Rectal smooth muscle tissue (tissue), 1 donor: ENCODE measurements around the gene PRKD1.
"Not testable (repeated sequence)": the region's sequence is repeated elsewhere in the genome, so short reads cannot be mapped to it uniquely, and the experiment has no call there.

ENCODE experiments used
- H3K27ac ChIP-seq: one replicate; pipeline ENCODE4 v1.7.0; 2013; ENCODE audit warnings: low read depth, low read length, inconsistent platforms
- H3K27me3 ChIP-seq: one replicate; pipeline ENCODE4 v1.7.0; 2013; ENCODE audit warnings: low read length; ENCODE audit not compliant: control insufficient read depth, insufficient read depth
- H3K36me3 ChIP-seq: one replicate; pipeline ENCODE4 v1.7.0; 2013; ENCODE audit warnings: low read length; ENCODE audit not compliant: control insufficient read depth, insufficient read depth
- H3K4me1 ChIP-seq: one replicate; pipeline ENCODE4 v1.7.0; 2013; ENCODE audit warnings: low read length; ENCODE audit not compliant: control insufficient read depth, insufficient read depth
- H3K4me3 ChIP-seq: one replicate; pipeline ENCODE4 v1.7.0; 2013; ENCODE audit warnings: low read length
- H3K9ac ChIP-seq: one replicate; pipeline ENCODE4 v1.7.0; 2013; ENCODE audit warnings: low read length

PRKD1 gene

DNA sequence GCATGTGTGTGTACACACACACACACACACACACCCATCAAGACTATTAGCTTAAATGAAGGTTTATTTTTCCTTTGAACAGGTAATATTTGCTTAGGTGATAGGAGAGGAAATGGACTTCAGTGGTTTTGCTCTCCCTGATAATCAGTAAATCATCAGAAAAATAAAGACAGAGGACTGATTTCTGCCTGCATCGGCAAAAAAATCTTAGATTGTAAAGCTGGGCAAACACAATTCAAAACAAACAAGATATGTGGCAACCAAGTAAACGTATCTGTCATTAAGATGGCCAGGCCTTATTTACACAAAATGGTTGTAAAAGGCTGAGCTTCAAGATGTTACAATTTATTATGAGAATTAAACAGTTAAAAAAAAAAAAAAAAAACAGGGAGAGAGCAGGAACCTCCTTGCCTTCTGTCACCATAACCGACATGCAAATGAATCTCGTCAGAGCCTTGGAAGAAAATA is 31.3 kb downstream of the PRKD1 start:
- H3K27me3 ChIP-seq, result no peaks in the 10 kb centered on the region
- no peak overlapping the region for H3K9ac ChIP-seq
- no peak overlapping the region for H3K27ac ChIP-seq
- H3K4me3 ChIP-seq, result no peak overlapping the region
- no peaks in the 10 kb centered on the region for H3K36me3 ChIP-seq
- H3K4me1 ChIP-seq, result no peaks in the 10 kb centered on the region

DNA sequence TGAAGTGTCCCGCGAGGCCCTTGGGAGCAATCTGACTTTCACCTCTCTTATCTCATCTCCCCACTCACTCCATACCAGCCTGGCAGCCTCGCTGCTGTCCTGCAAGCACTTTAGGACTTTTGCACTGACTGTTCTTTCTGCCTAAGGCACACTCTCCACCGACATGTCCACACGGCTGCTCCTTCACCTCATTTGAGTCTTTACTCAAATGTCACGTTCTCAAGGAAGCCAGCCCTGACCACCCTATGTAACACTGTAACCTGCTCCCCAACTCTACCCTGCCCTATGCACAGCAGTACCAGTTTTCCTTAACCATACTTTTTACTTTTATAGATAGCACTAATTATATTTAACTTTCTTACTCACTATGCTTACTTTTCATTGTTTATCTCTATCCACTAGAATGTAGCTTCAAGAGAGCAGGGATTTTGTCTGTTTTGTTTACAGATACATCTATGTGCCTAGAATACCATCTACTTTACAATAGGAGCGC is 32.0 kb downstream of the PRKD1 start:
- Histone ChIP-seq H3K9ac (no peak overlapping the region), H3K4me3 (no peak overlapping the region), H3K27ac (no peak overlapping the region), H3K36me3 (no peaks in the 10 kb centered on the region), H3K4me1 (no peaks in the 10 kb centered on the region), H3K27me3 (no peaks in the 10 kb centered on the region)

DNA sequence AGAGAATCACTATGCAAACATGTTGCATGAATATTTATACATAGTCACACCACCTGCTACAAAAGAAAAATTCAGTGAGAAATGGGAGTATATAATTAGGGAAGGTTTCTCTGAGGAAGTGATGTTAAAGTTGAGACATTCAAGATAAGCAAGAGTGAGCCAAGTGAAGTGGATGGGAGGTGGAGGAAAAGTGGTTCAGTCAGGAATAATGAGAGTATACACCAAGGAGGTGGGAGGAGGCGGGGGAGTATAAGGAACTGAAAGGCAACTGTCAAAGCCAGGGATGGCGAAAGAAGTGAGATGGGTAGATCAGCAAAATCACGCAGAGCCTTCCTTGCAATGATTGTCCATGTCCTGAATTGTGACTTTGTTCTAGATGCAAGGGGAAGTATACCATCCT is 33.7 kb downstream of the PRKD1 start:
- H3K4me3 ChIP-seq, result no peak overlapping the region
- no peak overlapping the region for H3K27ac ChIP-seq
- no peaks in the 10 kb centered on the region for H3K36me3 ChIP-seq
- no peaks in the 10 kb centered on the region for H3K4me1 ChIP-seq
- no peak overlapping the region for H3K9ac ChIP-seq
- no peaks in the 10 kb centered on the region for H3K27me3 ChIP-seq

DNA sequence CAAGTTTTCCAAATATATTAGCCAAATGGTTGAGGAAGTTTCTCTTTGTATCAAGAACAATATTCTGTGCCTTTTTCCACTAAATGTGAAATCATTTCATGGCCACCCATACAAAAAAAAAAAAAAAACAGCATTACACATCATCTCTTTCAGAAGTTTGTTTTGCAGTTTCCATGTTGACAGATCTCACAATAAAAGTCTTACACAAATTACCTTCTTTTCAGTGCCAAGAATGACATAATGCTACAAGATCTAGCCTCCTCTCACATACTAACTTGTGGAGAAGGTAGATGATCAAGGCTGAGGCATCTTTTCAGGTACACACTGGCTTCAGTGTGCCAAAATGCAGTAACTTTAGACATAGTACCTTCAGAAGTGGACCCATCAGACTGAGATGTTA is 35.3 kb downstream of the PRKD1 start:
- no peaks in the 10 kb centered on the region for H3K36me3 ChIP-seq
- H3K9ac ChIP-seq, result no peak overlapping the region
- no peaks in the 10 kb centered on the region for H3K27me3 ChIP-seq

DNA sequence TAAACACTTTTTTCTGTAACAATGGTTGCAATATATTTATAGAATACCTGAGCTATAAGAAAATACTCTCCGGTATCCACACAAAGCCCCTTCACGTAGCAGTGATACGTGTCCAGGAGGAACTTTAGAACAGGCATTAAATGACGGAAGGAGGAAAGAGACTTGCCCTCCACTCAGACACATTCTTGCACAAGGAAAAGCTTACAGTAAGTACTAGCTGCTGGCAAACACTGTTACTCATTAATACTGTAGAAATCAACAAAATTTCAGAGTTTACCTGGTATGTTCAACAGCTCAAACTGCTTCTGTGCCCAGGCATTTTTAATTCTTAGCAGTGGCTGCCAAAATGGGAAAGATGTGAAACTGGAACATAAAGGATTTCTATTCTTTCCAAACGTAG is 41.7 kb downstream of the PRKD1 start:
- Histone ChIP-seq H3K4me1 (no peaks in the 10 kb centered on the region), H3K36me3 (no peaks in the 10 kb centered on the region), H3K27ac (no peak overlapping the region), H3K27me3 (no peaks in the 10 kb centered on the region), H3K9ac (no peak overlapping the region), H3K4me3 (no peak overlapping the region)

More for the DNA sequence above, 35.3 kb downstream of the PRKD1 start:
- Histone ChIP-seq H3K4me3 (no peak overlapping the region), H3K4me1 (no peaks in the 10 kb centered on the region), H3K27ac (no peak overlapping the region)

DNA sequence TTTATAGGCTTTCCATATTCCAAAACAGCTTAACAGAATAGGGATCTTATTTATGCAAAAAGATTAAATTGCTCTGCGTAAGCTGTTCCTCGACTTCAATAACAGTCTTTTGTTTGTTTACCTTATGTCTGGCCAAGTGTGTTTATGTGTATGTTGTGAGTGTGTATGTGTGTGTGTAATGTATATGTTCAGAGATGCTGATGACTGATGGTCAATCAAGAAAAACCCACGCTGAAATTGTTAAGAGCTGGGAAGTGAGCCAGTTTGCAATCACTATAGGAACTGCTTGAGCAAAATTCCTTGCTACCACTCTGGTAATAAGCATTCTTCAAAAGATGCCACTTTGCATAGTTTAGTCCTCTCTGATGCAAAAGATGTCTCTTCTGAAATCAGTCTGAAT is 59.6 kb downstream of the PRKD1 start:
- Histone ChIP-seq H3K36me3 (no peaks in the 10 kb centered on the region), H3K9ac (no peak overlapping the region), H3K27ac (no peak overlapping the region), H3K4me3 (no peak overlapping the region), H3K27me3 (no peaks in the 10 kb centered on the region), H3K4me1 (no peaks in the 10 kb centered on the region)

DNA sequence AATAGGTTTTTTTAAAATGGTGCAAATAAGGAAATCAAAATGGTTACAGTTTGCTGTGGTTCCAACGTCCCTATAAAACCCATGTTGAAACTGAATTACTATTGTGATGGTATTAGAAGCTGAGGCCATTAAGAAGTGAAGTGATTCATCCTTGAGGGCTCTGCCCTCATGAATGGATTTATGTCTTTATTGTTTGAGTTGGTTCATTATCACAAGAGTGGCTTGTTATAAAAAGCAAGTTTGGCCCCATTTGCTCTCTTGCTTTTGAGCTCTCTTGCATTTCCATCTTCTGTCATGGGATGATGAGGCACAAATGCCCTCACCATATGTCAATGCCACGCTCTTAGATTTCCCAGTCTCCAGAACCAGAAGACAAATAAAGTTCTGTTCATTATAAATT is 62.3 kb downstream of the PRKD1 start:
- Histone ChIP-seq H3K36me3 (no peaks in the 10 kb centered on the region), H3K27ac (no peak overlapping the region), H3K4me3 (no peak overlapping the region), H3K9ac (no peak overlapping the region), H3K4me1 (no peaks in the 10 kb centered on the region), H3K27me3 (no peaks in the 10 kb centered on the region)

DNA sequence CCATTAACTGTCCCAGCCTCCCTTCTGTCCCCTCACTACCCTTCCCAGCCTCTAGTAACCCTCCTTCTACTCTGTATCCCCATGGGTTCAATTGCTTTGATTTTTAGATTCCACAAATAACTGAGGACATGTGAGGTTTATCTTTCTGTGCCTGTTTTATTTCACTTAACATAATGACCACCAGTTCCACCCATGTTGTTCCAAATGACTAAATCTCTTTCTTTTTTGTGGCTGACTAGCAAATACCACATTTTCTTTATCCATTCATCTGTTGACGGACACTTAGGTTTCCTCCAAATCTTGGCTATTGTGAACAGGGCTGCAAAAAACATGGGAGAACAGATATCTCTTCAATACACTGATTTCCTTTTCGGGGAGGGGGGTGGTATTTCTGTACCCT is 65.7 kb downstream of the PRKD1 start:
- H3K36me3 ChIP-seq, result no peaks in the 10 kb centered on the region
- H3K9ac ChIP-seq, result no peak overlapping the region
- H3K4me3 ChIP-seq, result no peak overlapping the region
- no peaks in the 10 kb centered on the region for H3K27me3 ChIP-seq
- no peaks in the 10 kb centered on the region for H3K4me1 ChIP-seq
- H3K27ac ChIP-seq, result no peak overlapping the region

DNA sequence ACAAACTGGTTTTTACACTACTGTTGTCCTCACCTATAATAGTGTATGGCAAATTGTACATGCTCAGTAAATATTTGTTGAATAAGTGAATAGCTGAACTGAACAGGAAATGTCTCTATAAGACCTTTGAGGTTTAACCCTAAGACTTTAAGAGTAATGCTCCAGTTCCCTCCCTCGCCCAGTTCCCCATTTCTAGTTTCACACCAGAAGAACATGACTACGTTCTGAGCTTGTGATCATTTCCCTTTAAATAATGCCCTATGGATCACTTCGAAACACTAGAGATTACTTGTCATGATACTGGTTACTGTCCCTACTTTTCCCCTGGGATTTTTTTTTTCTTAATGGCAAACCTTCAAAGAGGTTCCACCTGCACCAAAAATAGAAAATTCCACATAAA is 69.3 kb downstream of the PRKD1 start:
- Histone ChIP-seq H3K27ac (no peak overlapping the region), H3K36me3 (no peaks in the 10 kb centered on the region), H3K9ac (no peak overlapping the region), H3K4me1 (no peaks in the 10 kb centered on the region), H3K4me3 (no peak overlapping the region), H3K27me3 (no peaks in the 10 kb centered on the region)

DNA sequence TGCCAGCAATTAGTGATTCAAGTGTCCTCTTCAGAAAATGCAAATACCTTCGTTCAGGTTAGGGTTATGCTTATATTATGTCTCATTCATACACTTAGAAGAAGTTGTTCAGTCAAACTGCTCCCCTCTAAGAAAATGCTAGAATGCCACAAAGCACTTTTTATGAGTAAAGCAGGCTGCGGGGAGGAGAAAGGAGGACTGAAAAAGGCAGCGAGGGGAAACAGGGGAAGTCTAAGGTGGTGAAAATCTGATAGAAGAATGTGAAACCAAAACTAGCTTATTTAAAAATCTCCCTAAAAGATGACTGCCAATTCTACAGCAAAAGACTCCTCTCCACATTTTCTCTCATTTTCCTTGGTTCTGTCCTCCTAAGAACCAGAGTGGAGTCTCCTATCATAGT is 70.1 kb downstream of the PRKD1 start:
- Histone ChIP-seq H3K27me3 (no peaks in the 10 kb centered on the region), H3K9ac (no peak overlapping the region), H3K27ac (no peak overlapping the region), H3K36me3 (no peaks in the 10 kb centered on the region), H3K4me1 (no peaks in the 10 kb centered on the region), H3K4me3 (no peak overlapping the region)

DNA sequence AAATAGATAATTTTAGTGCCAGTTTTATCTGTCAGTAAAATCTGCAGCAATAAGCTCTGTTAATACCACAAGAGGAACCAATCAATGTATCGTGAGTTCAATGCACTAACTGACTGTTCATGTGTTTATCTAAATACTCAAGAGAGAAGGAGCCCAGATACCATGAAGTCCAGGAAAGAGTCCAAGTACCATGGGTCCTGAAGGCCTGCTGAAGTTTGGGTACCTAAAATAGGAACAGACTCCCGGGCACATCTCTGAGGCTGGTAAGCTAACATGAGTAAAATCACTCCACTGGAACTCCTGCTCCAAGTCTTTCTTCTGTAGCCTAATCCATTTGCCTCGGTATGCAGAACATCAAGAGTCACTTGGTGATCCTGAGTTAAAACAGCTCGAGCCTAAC is 71.1 kb downstream of the PRKD1 start:
- Histone ChIP-seq H3K4me3 (no peak overlapping the region), H3K9ac (no peak overlapping the region), H3K36me3 (no peaks in the 10 kb centered on the region), H3K4me1 (no peaks in the 10 kb centered on the region), H3K27me3 (no peaks in the 10 kb centered on the region), H3K27ac (no peak overlapping the region)

DNA sequence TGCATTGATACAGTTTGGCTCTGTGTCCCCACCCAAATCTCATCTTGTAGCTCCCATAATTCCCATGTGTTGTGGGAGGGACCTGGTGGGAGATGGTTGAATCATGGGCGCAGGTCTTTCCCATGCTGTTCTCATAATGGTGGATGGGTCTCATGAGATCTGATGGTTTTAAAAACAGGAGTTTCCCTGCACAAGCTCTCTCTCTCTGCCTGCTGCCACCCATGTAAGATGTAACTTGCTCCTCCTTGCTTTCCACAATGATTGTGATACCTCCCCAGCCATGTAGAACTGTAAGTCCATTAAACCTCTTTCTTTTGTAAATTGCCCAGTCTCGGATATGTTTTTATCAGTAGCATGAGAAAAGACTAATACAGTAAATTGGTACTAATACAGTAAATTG is 74.0 kb downstream of the PRKD1 start:
- not testable (repeated sequence) for H3K27me3 ChIP-seq, H3K27ac ChIP-seq, H3K4me1 ChIP-seq, H3K36me3 ChIP-seq, H3K9ac ChIP-seq, H3K4me3 ChIP-seq

DNA sequence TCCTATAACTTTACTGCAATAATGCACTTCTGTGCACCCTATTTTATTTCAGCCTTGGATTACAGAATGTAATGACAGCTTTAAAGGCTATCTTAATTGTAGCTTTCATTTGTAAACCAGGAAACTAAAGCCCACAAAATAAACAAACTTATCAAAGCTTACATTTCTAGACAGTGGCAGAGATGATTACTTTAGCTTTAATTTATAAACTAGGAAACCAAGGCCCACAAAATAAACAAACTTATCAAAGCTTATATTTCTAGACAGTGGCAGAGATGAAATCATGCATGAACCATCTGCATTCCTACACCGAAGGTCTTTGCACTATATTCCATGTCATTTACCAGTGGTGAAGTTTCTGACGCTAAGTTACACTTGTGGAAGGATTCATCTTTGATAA is 74.4 kb downstream of the PRKD1 start:
- H3K4me3 ChIP-seq, result no peak overlapping the region
- H3K4me1 ChIP-seq, result no peaks in the 10 kb centered on the region
- H3K36me3 ChIP-seq, result no peaks in the 10 kb centered on the region
- H3K9ac ChIP-seq, result no peak overlapping the region
- no peaks in the 10 kb centered on the region for H3K27me3 ChIP-seq
- H3K27ac ChIP-seq, result no peak overlapping the region
